Tibial artery (tissue), 4 donors: ENCODE results near the gene NPHP4.

Source experiments
- DNase-seq, 2 donors: peaks; one replicate each; pipeline ENCODE4 v3.0.0-alpha.2; 2019
- H3K27ac ChIP-seq, 2 donors: fragments of 200-600 bp; sonication (generic) in 1 of 2; 1 replicate in 1 of 2; 2 replicates in 1 of 2; pipeline ENCODE4 v1.5.1; 2018 to 2019; ENCODE audit warnings: mild to moderate bottlenecking in 1 of 2
- H3K27me3 ChIP-seq, 2 donors: fragments of 200-600 bp; sonication (generic) in 1 of 2; one replicate each; pipeline versions ENCODE4 v1.5.1 to v1.6.0; 2016 to 2019
- H3K36me3 ChIP-seq, 3 donors: fragments of 200-600 bp; sonication (generic) in 2 of 3; one replicate each; pipeline ENCODE4 v1.5.1; 2016 to 2019; ENCODE audit warnings: mild to moderate bottlenecking in 2 of 3
- H3K4me1 ChIP-seq, 4 donors: fragments of 200-600 bp; sonication (generic) in 2 of 4; 1 replicate in 3 of 4; 2 replicates in 1 of 4; pipeline ENCODE4 v1.5.1; 2016 to 2019
- H3K4me3 ChIP-seq, 2 donors: fragments of 200-600 bp; sonication (generic) in 1 of 2; 1 replicate in 1 of 2; 2 replicates in 1 of 2; pipeline ENCODE4 v1.5.1; 2018 to 2019; ENCODE audit warnings: mild to moderate bottlenecking in 2 of 2
- H3K9me3 ChIP-seq, 3 donors: fragments of 200-600 bp; sonication (generic) in 1 of 3; one replicate each; pipeline ENCODE4 v1.5.1; 2016 to 2019
- intact Hi-C: fragments of 100-400 bp; cut with DNase I; formaldehyde crosslinking; loops from one replicate; pipeline ENCODE4 v1.15.0; 2023; ENCODE audit warnings: low total_unique reads
- TF ChIP-seq, protein P1 (sequence below), 2 experiments: fragments of 200-600 bp in 1 of 2; fragments of 450-650 bp in 1 of 2; IDR thresholded peaks; one replicate each; pipeline ENCODE4 v1.5.1; 2017 to 2019; ENCODE audit warnings: antibody characterized with exemption in 2 of 2, mild to moderate bottlenecking in 1 of 2, moderate library complexity in 1 of 2

The NPHP4 gene

DNA sequence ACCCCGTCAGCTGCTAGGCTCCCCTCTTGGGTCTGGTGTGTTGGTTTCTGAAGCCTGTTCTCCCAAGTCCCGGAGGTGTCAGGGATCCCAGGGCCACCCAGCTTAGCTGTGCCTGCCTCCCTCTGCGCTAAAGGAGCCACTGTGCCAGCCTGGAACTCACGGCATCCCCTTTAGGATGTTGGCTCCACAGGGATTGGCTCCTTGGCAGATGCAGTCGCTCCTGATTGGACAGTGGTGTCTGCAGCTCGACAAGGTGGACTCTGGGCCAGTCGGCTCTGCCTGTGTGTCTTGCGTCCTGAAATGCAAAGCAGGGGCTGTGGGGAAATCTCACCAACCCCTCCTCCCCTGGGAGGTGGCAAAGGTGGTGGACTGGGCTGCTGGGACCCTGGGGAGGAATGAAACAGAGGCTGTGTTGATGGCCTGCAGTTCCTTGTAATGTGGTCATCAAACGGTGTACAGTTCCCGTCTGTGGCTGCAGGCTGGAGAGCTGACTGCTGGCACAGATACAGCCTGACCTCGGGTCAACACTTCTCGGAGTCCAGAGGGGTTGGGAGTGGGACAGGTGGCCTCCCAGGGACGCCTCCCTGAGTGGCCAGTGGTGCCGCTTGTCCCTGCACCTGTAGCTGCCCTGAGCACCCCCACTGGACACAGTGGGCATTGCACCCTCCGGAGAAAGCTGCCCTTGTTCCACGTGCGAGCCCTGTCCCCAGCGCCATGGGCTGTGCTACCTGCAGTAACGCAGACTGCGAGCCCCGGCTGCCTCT, 41.9 kb upstream of the NPHP4 start:
- Histone ChIP-seq H3K27me3 (peaks cover 0 to 27% of the 10 kb centered on the region in 2 donors), H3K36me3 (no peaks in the 10 kb centered on the region), H3K4me3 (no peak overlapping the region), H3K27ac (no peak overlapping the region), H3K9me3 (no peaks in the 10 kb centered on the region), H3K4me1 (peaks cover 0 to 9% (median 2%) of the 10 kb centered on the region in 4 donors)
- no peak for DNase-seq
- intact Hi-C loops = no loop called here
- TF ChIP-seq, protein P1, sequence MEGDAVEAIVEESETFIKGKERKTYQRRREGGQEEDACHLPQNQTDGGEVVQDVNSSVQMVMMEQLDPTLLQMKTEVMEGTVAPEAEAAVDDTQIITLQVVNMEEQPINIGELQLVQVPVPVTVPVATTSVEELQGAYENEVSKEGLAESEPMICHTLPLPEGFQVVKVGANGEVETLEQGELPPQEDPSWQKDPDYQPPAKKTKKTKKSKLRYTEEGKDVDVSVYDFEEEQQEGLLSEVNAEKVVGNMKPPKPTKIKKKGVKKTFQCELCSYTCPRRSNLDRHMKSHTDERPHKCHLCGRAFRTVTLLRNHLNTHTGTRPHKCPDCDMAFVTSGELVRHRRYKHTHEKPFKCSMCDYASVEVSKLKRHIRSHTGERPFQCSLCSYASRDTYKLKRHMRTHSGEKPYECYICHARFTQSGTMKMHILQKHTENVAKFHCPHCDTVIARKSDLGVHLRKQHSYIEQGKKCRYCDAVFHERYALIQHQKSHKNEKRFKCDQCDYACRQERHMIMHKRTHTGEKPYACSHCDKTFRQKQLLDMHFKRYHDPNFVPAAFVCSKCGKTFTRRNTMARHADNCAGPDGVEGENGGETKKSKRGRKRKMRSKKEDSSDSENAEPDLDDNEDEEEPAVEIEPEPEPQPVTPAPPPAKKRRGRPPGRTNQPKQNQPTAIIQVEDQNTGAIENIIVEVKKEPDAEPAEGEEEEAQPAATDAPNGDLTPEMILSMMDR (IDR thresholded peaks at IDR 0.05) = peak; percentile 33 to 51

DNA sequence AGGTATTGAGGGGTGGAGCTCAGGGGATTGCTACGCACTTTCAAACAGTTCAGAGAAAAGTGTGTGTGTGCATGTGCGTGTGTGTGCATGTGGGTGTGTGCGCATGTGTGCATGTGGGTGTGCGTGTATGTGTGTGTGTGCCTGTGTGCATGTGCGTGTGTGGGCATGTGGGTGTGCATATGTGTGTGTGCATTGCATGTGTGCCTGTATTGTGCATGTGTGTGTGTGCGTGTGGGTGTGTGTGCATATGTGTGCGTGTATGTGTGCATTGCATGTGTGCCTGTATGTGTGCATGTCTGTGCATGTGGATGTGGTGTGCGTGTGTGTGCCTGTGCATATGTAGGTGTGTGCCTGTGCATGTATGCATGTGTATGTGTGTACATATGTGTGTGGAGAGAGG, 40.9 kb upstream of the NPHP4 start:
- peaks cover 0 to 9% (median 2%) of the 10 kb centered on the region in 4 donors for H3K4me1 ChIP-seq
- H3K9me3 ChIP-seq = no peaks in the 10 kb centered on the region
- H3K4me3 ChIP-seq = no peak overlapping the region
- no peak for DNase-seq
- TF ChIP-seq, protein P1 (IDR thresholded peaks at IDR 0.05) = no peak
- no peaks in the 10 kb centered on the region for H3K36me3 ChIP-seq
- intact Hi-C loops = no loop called here
- H3K27ac ChIP-seq = no peak overlapping the region
- H3K27me3 ChIP-seq = peaks cover 0 to 33% of the 10 kb centered on the region in 2 donors

DNA sequence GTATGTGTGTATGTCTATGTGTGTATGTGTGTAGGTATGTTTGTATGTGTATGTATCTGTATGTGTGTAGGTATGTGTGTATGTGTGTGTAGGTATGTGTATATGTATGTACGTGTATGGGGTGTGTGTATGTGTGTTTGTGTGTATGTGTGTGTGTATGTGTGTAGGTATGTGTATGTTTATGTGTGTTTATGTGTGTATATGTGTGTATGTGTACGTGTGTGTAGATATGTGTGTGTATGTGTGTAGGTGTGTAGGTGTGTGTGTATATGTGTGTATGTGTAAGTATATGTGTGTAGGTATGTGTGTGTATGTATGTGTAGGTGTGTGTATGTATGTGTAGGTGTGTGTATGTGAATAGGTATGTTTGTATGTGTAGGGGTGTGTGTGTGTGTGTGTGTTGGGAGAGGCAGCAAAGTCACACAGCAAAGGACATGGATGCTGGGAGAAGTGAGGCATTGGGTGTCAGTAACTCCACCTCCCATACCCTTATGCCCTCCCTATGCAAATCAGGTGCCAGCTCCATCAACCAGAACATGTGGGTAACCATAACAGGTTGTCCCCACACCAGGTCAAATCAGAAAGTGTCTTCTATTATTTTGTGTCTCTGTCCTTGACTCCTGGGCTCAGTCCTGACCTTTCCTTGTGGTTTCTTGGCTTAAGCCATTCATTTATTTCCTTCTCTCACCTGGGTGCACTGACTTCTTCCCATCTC, 38.5 kb upstream of the NPHP4 start:
- DNase-seq = no peak
- Histone ChIP-seq H3K9me3 (no peaks in the 10 kb centered on the region), H3K27me3 (peaks cover 0 to 54% of the 10 kb centered on the region in 2 donors), H3K27ac (no peak overlapping the region), H3K4me1 (peaks cover 0 to 11% (median 2%) of the 10 kb centered on the region in 4 donors), H3K4me3 (no peak overlapping the region), H3K36me3 (no peaks in the 10 kb centered on the region)
- TF ChIP-seq, protein P1 (IDR thresholded peaks at IDR 0.05) = no peak
- intact Hi-C loops = no loop called here

DNA sequence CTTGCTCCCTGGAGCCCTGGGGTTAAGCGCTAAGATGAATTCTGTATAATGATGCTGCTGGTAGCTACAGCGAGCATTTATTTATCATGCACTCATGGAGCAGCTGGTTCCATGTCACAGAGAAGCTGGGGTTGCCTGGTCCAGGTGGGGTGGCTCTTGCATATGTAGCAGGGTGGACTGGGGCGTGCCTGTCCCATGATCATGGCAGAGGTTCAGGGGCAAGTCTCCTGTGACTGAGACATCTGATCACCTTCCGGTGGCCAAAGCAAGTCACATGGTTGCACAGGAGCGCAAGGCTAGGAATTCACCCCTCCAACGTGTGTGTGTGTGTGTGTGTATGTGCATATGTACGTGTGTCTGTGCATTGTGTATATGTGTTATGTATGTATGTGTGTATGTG, 37.9 kb upstream of the NPHP4 start:
- Histone ChIP-seq H3K27me3 (peaks cover 0 to 59% of the 10 kb centered on the region in 2 donors), H3K27ac (no peak overlapping the region), H3K36me3 (no peaks in the 10 kb centered on the region), H3K4me1 (peaks cover 0 to 16% (median 2%) of the 10 kb centered on the region in 4 donors), H3K4me3 (no peak overlapping the region), H3K9me3 (no peaks in the 10 kb centered on the region)
- TF ChIP-seq, protein P1 (IDR thresholded peaks at IDR 0.05) = no peak
- intact Hi-C loops = no loop called here
- no peak for DNase-seq

DNA sequence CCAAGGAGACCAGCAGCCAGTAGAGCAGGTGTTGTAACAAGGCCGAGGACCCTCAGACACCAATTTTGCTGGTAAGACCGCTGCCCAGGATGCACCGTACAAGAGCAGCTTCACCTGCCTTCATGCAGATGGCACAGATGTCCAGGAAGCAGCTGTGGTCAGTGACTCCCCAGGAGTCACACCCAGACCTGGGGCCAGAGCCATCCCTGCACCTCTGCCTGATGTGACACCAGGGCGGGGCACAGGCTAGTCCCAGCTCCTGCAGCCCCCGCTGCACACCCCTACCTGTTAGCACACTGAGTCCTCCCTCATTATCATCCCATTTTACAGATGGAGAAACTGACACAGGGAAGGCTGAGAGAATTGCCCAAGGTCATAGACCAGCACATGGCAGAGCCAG, 37.1 kb upstream of the NPHP4 start:
- no peaks in the 10 kb centered on the region for H3K9me3 ChIP-seq
- TF ChIP-seq, protein P1 (IDR thresholded peaks at IDR 0.05) = no peak
- H3K36me3 ChIP-seq = no peaks in the 10 kb centered on the region
- H3K27me3 ChIP-seq = peaks cover 0 to 54% of the 10 kb centered on the region in 2 donors
- H3K4me3 ChIP-seq = no peak overlapping the region
- intact Hi-C loops = no loop called here
- H3K4me1 ChIP-seq = peaks cover 0 to 15% (median 2%) of the 10 kb centered on the region in 4 donors
- H3K27ac ChIP-seq = no peak overlapping the region
- DNase-seq = no peak
